Mesenchymal stem cell (in vitro differentiated cells and primary cell): Measurements from ENCODE around the gene ICAM5.
A peak's percentile ranks its signal among the peaks of the same experiment; 100 is the strongest.

Experiments used
- DNase-seq: peaks from one replicate; pipeline ENCODE4 v3.0.0-alpha.2; 2013
- H2AFZ ChIP-seq: one replicate; pipeline ENCODE4 v1.6.1; 2013; ENCODE audit warnings: low read depth, mild to moderate bottlenecking, control low read depth, inconsistent platforms, low read length, moderate library complexity
- H2AK5ac ChIP-seq: 2 replicates; pipeline ENCODE4 v1.6.1; 2013; ENCODE audit warnings: low read length, moderate library complexity, mild to moderate bottlenecking, inconsistent platforms; ENCODE audit not compliant: severe bottlenecking
- H2BK120ac ChIP-seq: one replicate; pipeline ENCODE4 v1.6.1; 2013; ENCODE audit warnings: low read depth, mild to moderate bottlenecking, inconsistent platforms, low read length, moderate library complexity
- H2BK12ac ChIP-seq, 2 experiments: one replicate each; pipeline ENCODE4 v1.6.1; 2013; ENCODE audit warnings: inconsistent platforms in 2 of 2, low read length in 2 of 2, mild to moderate bottlenecking in 2 of 2, moderate library complexity in 2 of 2, control low read depth in 1 of 2
- H2BK15ac ChIP-seq: one replicate; pipeline ENCODE4 v1.6.1; 2013; ENCODE audit warnings: mild to moderate bottlenecking, low read depth, inconsistent platforms; ENCODE audit not compliant: poor library complexity, severe bottlenecking
- H2BK5ac ChIP-seq: 2 replicates; pipeline ENCODE4 v1.6.1; 2013; ENCODE audit warnings: low read depth, mild to moderate bottlenecking, low read length, control low read depth, inconsistent platforms; ENCODE audit not compliant: poor library complexity, severe bottlenecking
- H3K14ac ChIP-seq, 2 experiments: one replicate each; pipeline ENCODE4 v1.6.1; 2013; ENCODE audit warnings: inconsistent platforms in 2 of 2, low read length in 2 of 2, control low read depth in 1 of 2, mild to moderate bottlenecking in 1 of 2, moderate library complexity in 1 of 2
- H3K18ac ChIP-seq, 2 experiments: one replicate each; pipeline ENCODE4 v1.6.1; 2013; ENCODE audit warnings: inconsistent platforms in 2 of 2, low read length in 2 of 2, control low read depth in 1 of 2, low read depth in 1 of 2, mild to moderate bottlenecking in 1 of 2
- H3K23ac ChIP-seq, 2 experiments: one replicate each; pipeline ENCODE4 v1.6.1; 2013; ENCODE audit warnings: inconsistent platforms in 2 of 2, low read length in 2 of 2, mild to moderate bottlenecking in 2 of 2, moderate library complexity in 2 of 2, control low read depth in 1 of 2
- H3K27ac ChIP-seq: 2 replicates; pipeline ENCODE4 v1.5.1; 2013; ENCODE audit warnings: mild to moderate bottlenecking, moderate library complexity, low read length, control low read depth, inconsistent platforms; ENCODE audit not compliant: poor library complexity, severe bottlenecking
- H3K27me3 ChIP-seq, 2 experiments: 2 replicates each; pipeline versions ENCODE4 v1.6.1 to v1.7.0; 2013; ENCODE audit warnings: low read length in 2 of 2, mild to moderate bottlenecking in 2 of 2, moderate library complexity in 2 of 2, control low read depth in 1 of 2, inconsistent platforms in 1 of 2; ENCODE audit not compliant: control insufficient read depth in 1 of 2, insufficient read depth in 1 of 2
- H3K36me3 ChIP-seq, 2 experiments: 2 replicates each; pipeline versions ENCODE4 v1.6.1 to v1.7.0; 2013; ENCODE audit warnings: low read length in 2 of 2, control low read depth in 1 of 2, inconsistent platforms in 1 of 2, low read depth in 1 of 2, mild to moderate bottlenecking in 1 of 2; ENCODE audit not compliant: insufficient read depth in 2 of 2, control insufficient read depth in 1 of 2
- H3K4ac ChIP-seq, 2 experiments: one replicate each; pipeline ENCODE4 v1.6.1; 2013; ENCODE audit warnings: inconsistent platforms in 2 of 2, low read length in 2 of 2, mild to moderate bottlenecking in 2 of 2, moderate library complexity in 2 of 2, control low read depth in 1 of 2, low read depth in 1 of 2
- H3K4me1 ChIP-seq: 2 replicates; pipeline ENCODE4 v1.6.1; 2013; ENCODE audit warnings: low read depth, low read length, control low read depth; ENCODE audit not compliant: control insufficient read depth, insufficient read depth
- H3K4me2 ChIP-seq: 2 replicates; pipeline ENCODE4 v1.6.1; 2013; ENCODE audit warnings: low read length, mild to moderate bottlenecking, inconsistent platforms; ENCODE audit not compliant: poor library complexity, severe bottlenecking
- H3K4me3 ChIP-seq, 2 experiments: 2 replicates each; pipeline versions ENCODE4 v1.5.1 to v1.7.0; 2013; ENCODE audit warnings: low read length in 2 of 2, mild to moderate bottlenecking in 2 of 2, control low read depth in 1 of 2, low read depth in 1 of 2; ENCODE audit not compliant: insufficient read depth in 1 of 2
- H3K79me1 ChIP-seq: replicated peaks from 2 replicates; pipeline ENCODE4 v1.6.1; 2013; ENCODE audit warnings: mild to moderate bottlenecking, control low read depth, low read length, inconsistent platforms; ENCODE audit not compliant: poor library complexity, severe bottlenecking
- H3K9ac ChIP-seq: 2 replicates; pipeline ENCODE4 v1.7.0; 2013; ENCODE audit warnings: mild to moderate bottlenecking, low read length, moderate library complexity
- H3K9me3 ChIP-seq: 2 replicates; pipeline ENCODE4 v1.7.0; 2013; ENCODE audit warnings: mild to moderate bottlenecking, low read length; ENCODE audit not compliant: control insufficient read depth
- H4K8ac ChIP-seq: one replicate; pipeline ENCODE4 v1.6.1; 2013; ENCODE audit warnings: inconsistent platforms, mild to moderate bottlenecking, low read length, moderate library complexity
- H4K91ac ChIP-seq: one replicate; pipeline ENCODE4 v1.6.1; 2013; ENCODE audit warnings: mild to moderate bottlenecking, low read length, inconsistent platforms
- WGBS: methylation state at CpG from one replicate; pipeline ENCODE4 v1.1.7; 2013; ENCODE audit warnings: mixed read lengths; 5-methylcytosine and 5-hydroxymethylcytosine counted together

The ICAM5 gene

GRCh38 chr19:10258080-10258710 lies 31.6 kb upstream of the ICAM5 start:
- Histone ChIP-seq H3K27ac (no peak overlapping the region), H3K4me2 (no peak overlapping the region), H4K8ac (no peak overlapping the region), H2BK12ac (no peak overlapping the region), H3K9ac (no peak overlapping the region), H3K14ac (no peak overlapping the region), H3K23ac (no peak overlapping the region), H2BK120ac (no peak overlapping the region), H3K4me3 (no peak overlapping the region), H3K18ac (no peak overlapping the region), H3K9me3 (no peaks in the 10 kb centered on the region), H2BK5ac (no peak overlapping the region), H3K4me1 (peaks cover 11% of the 10 kb centered on the region), H2AFZ (no peak overlapping the region), H3K27me3 (no peaks in the 10 kb centered on the region), H3K79me1 (peaks cover 19% of the 10 kb centered on the region), H3K4ac (no peak overlapping the region), H2AK5ac (no peak overlapping the region), H3K36me3 (peaks cover 52 to 59% of the 10 kb centered on the region in 2 experiments), H4K91ac (no peak overlapping the region), H2BK15ac (no peak overlapping the region)
- no peak for DNase-seq
- WGBS: 97% methylated on average over 18 of the region's 18 CpGs

DNA sequence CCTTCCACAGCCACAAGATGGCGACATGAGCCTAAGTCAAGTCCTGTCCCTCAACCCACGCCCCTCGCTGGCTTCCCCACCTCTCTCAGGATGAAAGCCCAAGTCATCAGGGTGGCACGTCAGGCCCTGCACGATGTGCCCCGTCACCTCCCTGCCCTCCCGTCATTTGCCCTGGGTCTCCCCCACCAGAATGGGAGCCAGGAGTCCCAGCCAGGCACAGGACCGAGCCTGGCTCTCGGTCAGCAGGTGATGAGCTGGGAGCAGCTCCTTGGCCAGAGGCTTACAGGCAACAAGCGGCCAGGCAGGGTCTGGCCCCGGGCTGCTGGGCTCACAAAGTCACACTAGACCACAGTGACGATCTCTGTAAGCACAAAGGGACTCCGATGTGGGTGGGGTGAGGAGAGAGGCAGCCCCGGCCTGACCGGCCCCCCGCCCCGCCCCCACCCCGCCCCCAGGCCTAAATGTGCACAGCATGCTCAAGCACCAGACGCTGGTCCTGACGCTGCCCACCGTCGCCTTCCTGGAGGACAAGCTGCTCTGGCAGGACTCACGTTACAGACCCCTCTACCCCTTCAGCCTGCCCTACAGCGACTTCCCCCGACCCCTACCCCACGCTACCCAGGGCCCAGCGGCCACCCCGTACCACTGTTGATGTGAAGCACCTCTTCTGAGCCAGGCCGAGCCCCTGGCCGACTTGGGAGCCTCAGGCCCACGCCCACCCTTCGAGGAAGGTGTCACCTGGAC lies 30.4 kb upstream of the ICAM5 start:
- H3K4me1 ChIP-seq: peaks cover 11% of the 10 kb centered on the region

GRCh38 chr19:10260141-10260584 lies 29.6 kb upstream of the ICAM5 start:
- no peak for DNase-seq
- H3K18ac ChIP-seq: no peak overlapping the region
- peaks cover 11% of the 10 kb centered on the region for H3K4me1 ChIP-seq
- H3K9ac ChIP-seq: no peak overlapping the region
- H4K91ac ChIP-seq: no peak overlapping the region
- no peak overlapping the region for H4K8ac ChIP-seq
- H3K79me1 ChIP-seq: peaks cover 7% of the 10 kb centered on the region
- no peak overlapping the region for H2BK15ac ChIP-seq
- no peak overlapping the region for H3K4me3 ChIP-seq
- H3K27me3 ChIP-seq: no peaks in the 10 kb centered on the region
- no peak overlapping the region for H2BK120ac ChIP-seq
- H3K9me3 ChIP-seq: no peaks in the 10 kb centered on the region
- H3K4me2 ChIP-seq: no peak overlapping the region
- no peak overlapping the region for H2AK5ac ChIP-seq
- no peak overlapping the region for H3K23ac ChIP-seq
- no peak overlapping the region for H2BK12ac ChIP-seq
- H3K4ac ChIP-seq: no peak overlapping the region
- no peak overlapping the region for H2BK5ac ChIP-seq
- 90% methylated on average over 8 of the region's 8 CpGs for WGBS
- H3K36me3 ChIP-seq: peaks cover 36 to 46% of the 10 kb centered on the region in 2 experiments
- H3K14ac ChIP-seq: no peak overlapping the region
- no peak overlapping the region for H2AFZ ChIP-seq
- H3K27ac ChIP-seq: no peak overlapping the region

More for the DNA sequence above, 30.4 kb upstream of the ICAM5 start:
- Histone ChIP-seq H3K4me3 (no peak overlapping the region), H3K27me3 (no peaks in the 10 kb centered on the region), H4K91ac (no peak overlapping the region), H3K18ac (no peak overlapping the region), H2BK120ac (no peak overlapping the region), H3K23ac (no peak overlapping the region), H2BK5ac (no peak overlapping the region), H3K36me3 (peaks cover 44 to 54% of the 10 kb centered on the region in 2 experiments), H3K27ac (no peak overlapping the region), H3K4me2 (no peak overlapping the region), H3K9ac (no peak overlapping the region), H3K4ac (peak overlapping the region in 1 of 2 experiments; percentile 28), H2BK12ac (no peak overlapping the region), H2BK15ac (peak overlapping the region; percentile 44), H2AK5ac (no peak overlapping the region), H2AFZ (no peak overlapping the region), H3K9me3 (no peaks in the 10 kb centered on the region), H4K8ac (peak overlapping the region; percentile 45), H3K14ac (no peak overlapping the region), H3K79me1 (peaks cover 13% of the 10 kb centered on the region)
- 65% methylated on average over 27 of the region's 32 CpGs for WGBS
- peak; percentile 87 for DNase-seq

GRCh38 chr19:10262771-10263170 lies 27.0 kb upstream of the ICAM5 start:
- no peak overlapping the region for H2AFZ ChIP-seq
- DNase-seq: peak; percentile 14
- no peak overlapping the region for H3K4me2 ChIP-seq
- H2BK5ac ChIP-seq: no peak overlapping the region
- H2BK120ac ChIP-seq: no peak overlapping the region
- H3K27me3 ChIP-seq: no peaks in the 10 kb centered on the region
- H2BK12ac ChIP-seq: no peak overlapping the region
- 95% methylated on average over 6 of the region's 7 CpGs for WGBS
- peaks cover 20 to 24% of the 10 kb centered on the region in 2 experiments for H3K36me3 ChIP-seq
- H4K8ac ChIP-seq: no peak overlapping the region
- no peak overlapping the region for H3K27ac ChIP-seq
- H3K9ac ChIP-seq: no peak overlapping the region
- no peak overlapping the region for H4K91ac ChIP-seq
- no peak overlapping the region for H3K14ac ChIP-seq
- no peak overlapping the region for H3K4ac ChIP-seq
- no peaks in the 10 kb centered on the region for H3K9me3 ChIP-seq
- no peak overlapping the region for H3K23ac ChIP-seq
- H2AK5ac ChIP-seq: no peak overlapping the region
- no peak overlapping the region for H2BK15ac ChIP-seq
- no peaks in the 10 kb centered on the region for H3K79me1 ChIP-seq
- H3K4me1 ChIP-seq: peaks cover 11% of the 10 kb centered on the region
- no peak overlapping the region for H3K18ac ChIP-seq
- no peak overlapping the region for H3K4me3 ChIP-seq
